NB4 (cell line): ENCODE measurements around the gene BCO2.
A peak's percentile ranks its signal among the peaks of the same experiment; 100 is the strongest.

Experiments
- DNase-seq: peaks from one replicate; pipeline ENCODE4 v3.0.0; 2010; ENCODE audit warnings: low read depth
- H3K4me3 ChIP-seq: one replicate; pipeline ENCODE4 v1.5.1; 2011; ENCODE audit warnings: mild to moderate bottlenecking, low read depth, low read length, moderate library complexity
- CTCF ChIP-seq: IDR thresholded peaks from one replicate; pipeline ENCODE4 v1.5.1; 2012; ENCODE audit warnings: low read depth, low read length
- MAX ChIP-seq: IDR thresholded peaks from 2 replicates; pipeline ENCODE4 v1.6.1; 2011; ENCODE audit warnings: low read depth, low read length
- MYC ChIP-seq: IDR thresholded peaks from 2 replicates; pipeline ENCODE4 v1.6.1; 2011; ENCODE audit warnings: low read depth, low read length
- POLR2A ChIP-seq: IDR thresholded peaks from 2 replicates; pipeline ENCODE4 v1.6.1; 2011; ENCODE audit warnings: mild to moderate bottlenecking; ENCODE audit not compliant: insufficient read length; ENCODE audit errors: extremely low read depth

The BCO2 gene

GRCh38 chr11:112174789-112175598 lies at the start of gene BCO2:
BCO2 (plus strand) TSS chr11:112175512; CDS start chr11:112175602, 90 bp downstream.
- H3K4me3 ChIP-seq, result no peak within 1 kb of the TSS
- peak; percentile 51 for DNase-seq
- no peak for TF ChIP-seq MAX
- TF ChIP-seq CTCF, result peak; percentile 87

GRCh38 chr11:112127056-112127455 lies 48.3 kb upstream of the BCO2 start:
- H3K4me3 ChIP-seq, result no peak overlapping the region
- DNase-seq, result no peak
- TF ChIP-seq POLR2A (no peak), CTCF (no peak), MAX (no peak), MYC (no peak)

GRCh38 chr11:112128483-112129121 lies 46.7 kb upstream of the BCO2 start:
- DNase-seq, result no peak
- no peak overlapping the region for H3K4me3 ChIP-seq

GRCh38 chr11:112129656-112130055 lies 45.7 kb upstream of the BCO2 start:
- no peak overlapping the region for H3K4me3 ChIP-seq
- DNase-seq, result peak; percentile 20
- TF ChIP-seq MAX, result no peak
- TF ChIP-seq CTCF, result no peak
- TF ChIP-seq POLR2A, result no peak
- no peak for TF ChIP-seq MYC

More at GRCh38 chr11:112128483-112129121, 46.7 kb upstream of the BCO2 start:
- TF ChIP-seq MAX (no peak), MYC (no peak), CTCF (no peak), POLR2A (no peak)

GRCh38 chr11:112132737-112133136 lies 42.6 kb upstream of the BCO2 start:
- TF ChIP-seq MYC (no peak), CTCF (no peak), POLR2A (no peak), MAX (no peak)
- no peak overlapping the region for H3K4me3 ChIP-seq
- DNase-seq, result peak; percentile 22
